T-helper 22 cell (primary cell): ENCODE data around the gene ZBTB16.
"Not testable (repeated sequence)": the region's sequence is repeated elsewhere in the genome, so short reads cannot be mapped to it uniquely, and the experiment has no call there.

Source experiments
- DNase-seq: peaks from one replicate; pipeline ENCODE4 v3.0.0-alpha.2; 2020; ENCODE audit warnings: low read depth

The ZBTB16 gene

GRCh38 chr11:114042234-114042633 is 17.3 kb upstream of the ZBTB16 start:
- no peak for DNase-seq

- no peak for DNase-seq
Observed at GRCh38 chr11:114044042-114044871, 15.3 kb upstream of the ZBTB16 start.

DNA sequence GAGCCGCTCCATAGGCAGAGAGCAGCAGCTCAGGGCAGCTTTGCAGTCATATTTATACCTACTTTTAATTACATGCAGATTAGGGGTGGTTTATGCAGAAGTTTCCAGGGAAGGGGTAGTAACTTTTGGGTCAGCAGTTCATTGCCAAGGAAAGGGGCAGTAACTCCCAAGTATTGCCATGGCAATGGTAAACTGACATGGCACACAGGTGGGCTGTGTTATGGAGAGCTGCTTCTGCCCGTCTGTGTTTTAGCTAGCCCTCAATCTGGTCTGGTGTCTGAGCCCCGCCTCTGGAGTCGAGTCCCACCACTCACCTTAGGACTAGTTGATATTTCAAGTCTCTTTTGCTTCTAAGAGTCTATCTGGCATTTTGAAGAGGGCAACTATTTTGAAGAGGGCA is 12.2 kb upstream of the ZBTB16 start:
- DNase-seq, result no peak

- no peak for DNase-seq
Observed at GRCh38 chr11:114049050-114049449, 10.5 kb upstream of the ZBTB16 start.

DNA sequence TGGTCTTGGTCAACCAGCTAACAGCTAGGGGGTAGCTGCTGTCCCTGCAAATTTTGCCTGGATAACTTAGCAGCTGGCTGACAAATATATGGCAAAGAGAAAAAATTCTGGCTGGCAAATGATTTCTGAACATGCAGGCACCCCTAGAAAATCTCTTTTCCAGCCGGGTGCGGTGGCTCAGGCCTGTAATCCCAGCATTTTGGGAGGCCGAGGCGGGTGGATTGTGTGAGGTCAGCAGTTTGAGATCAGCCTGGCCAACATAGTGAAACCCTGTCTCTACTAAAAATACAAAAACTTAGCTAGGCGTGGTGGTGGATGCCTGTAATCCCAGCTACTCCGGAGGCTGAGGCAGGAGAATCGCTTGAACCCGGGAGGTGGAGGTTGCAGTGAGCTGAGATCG is 9.7 kb upstream of the ZBTB16 start:
- DNase-seq, result not testable (repeated sequence)

DNA sequence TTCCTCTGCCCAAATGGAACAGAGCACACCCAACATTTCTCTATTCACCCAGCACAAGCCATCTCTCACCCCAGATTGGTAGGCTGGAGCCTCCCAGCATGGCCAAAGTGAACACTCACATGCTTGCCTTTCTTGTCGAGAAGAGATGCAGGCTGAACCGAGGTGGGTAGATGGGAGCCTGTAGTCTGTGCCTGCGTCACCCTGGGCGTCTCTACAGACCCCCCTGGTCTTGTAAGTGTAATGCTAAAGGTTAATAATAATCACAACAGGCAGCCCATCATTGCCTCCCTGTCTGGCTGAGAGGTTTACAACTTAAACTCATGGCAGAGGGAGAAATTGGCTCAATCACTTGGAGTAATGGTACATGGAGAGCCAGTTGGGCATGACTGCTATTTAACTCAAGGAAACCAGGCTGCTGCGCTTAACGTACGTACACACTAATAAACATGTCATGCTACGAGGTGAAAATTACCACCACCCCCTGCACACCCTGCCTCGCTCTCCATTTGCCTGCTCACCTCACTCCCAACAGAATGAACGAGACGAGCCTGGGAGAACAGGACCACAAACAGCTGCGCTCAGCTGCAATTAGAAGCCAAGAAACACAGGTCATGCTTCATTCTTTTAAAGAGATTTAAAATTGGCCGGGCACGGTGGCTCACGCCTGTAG is 9.1 kb upstream of the ZBTB16 start:
- no peak for DNase-seq

- no peak for DNase-seq
Observed at GRCh38 chr11:114051558-114051957, 8.0 kb upstream of the ZBTB16 start.

- no peak for DNase-seq
Observed at GRCh38 chr11:114052160-114052559, 7.4 kb upstream of the ZBTB16 start.

- DNase-seq, result no peak
Observed at GRCh38 chr11:114053406-114053805, 6.1 kb upstream of the ZBTB16 start.

DNA sequence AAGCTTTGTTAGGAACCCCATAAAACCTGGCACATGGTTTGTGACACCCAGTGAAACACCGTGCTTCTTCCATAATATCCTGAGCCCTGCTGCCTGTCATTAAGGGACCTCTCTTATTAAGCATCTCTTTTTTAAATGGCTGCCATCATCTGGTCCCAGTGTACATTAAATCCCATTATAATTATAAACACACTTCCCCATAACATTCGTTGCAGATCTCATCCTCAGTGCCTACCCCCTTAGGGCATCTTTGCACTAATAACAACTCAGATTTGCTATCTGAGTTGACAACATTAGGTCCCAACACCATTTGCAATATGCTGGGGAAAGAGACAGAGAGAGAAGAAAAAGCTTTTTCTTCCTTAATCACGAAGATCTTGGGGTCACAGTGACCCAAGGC is 4.7 kb upstream of the ZBTB16 start:
- no peak for DNase-seq

- DNase-seq, result no peak
Observed at GRCh38 chr11:114056409-114056808, 3.1 kb upstream of the ZBTB16 start.

- DNase-seq, result no peak
Observed at GRCh38 chr11:114057147-114057546, 2.4 kb upstream of the ZBTB16 start.

- DNase-seq, result no peak
Observed at GRCh38 chr11:114057605-114058004, 1.9 kb upstream of the ZBTB16 start.

DNA sequence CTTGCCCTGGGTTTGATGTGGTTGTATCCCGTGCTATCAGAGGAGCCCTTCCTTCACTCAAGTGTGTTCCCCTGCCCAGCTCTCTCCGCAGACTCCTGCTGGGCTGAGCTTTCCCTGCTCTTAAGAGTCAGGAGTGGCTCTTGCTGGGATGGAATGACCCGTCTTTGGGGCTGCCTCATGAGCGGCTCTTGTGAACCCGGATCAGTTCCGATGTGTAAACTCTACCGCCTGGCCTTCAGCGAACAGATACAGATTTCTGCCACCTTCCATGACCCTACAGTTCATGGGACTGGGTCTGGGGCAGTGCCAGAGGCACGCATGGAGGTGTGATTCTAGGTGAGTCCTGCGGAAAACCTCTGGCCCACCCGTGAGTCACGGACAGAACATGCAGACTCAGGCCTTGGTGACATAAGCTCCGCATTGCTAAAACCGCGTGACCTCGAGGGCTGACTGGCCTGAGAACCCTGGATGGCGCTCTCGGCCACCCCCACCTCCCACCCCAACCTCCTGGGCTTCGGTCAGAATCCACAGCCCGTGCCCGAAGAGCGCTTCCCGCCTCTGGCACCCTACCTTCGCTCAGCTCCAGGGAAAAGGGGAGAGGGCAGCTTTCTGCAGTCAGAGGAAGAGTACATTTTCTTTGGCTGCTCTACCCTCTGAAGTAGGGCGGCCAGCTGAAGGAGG is 1.3 kb upstream of the ZBTB16 start:
- DNase-seq, result no peak

GRCh38 chr11:114058871-114059277 is 637 bp upstream of the ZBTB16 start:
- no peak for DNase-seq

DNA sequence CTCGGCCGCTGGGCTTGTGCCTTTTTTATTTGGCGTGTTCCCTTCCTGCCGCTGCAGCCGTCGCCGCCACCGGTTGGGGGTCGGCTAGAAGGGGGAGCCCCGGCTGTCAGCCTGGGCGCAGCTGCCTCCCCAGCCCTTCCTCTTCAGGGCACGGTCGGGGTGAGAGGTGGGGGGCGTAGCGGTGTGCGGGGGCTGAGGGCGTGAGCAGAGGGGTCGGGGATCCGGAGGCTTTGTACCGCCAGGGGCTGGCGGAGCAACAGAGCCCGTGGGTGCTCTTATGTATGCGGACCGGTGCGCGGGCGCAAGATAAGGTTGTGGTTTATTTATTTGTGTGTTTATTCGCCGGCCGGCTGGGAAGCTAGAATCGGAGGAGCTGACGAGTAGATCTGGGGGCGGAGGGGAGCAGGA is 477 bp downstream of the ZBTB16 start:
- no peak for DNase-seq

DNA sequence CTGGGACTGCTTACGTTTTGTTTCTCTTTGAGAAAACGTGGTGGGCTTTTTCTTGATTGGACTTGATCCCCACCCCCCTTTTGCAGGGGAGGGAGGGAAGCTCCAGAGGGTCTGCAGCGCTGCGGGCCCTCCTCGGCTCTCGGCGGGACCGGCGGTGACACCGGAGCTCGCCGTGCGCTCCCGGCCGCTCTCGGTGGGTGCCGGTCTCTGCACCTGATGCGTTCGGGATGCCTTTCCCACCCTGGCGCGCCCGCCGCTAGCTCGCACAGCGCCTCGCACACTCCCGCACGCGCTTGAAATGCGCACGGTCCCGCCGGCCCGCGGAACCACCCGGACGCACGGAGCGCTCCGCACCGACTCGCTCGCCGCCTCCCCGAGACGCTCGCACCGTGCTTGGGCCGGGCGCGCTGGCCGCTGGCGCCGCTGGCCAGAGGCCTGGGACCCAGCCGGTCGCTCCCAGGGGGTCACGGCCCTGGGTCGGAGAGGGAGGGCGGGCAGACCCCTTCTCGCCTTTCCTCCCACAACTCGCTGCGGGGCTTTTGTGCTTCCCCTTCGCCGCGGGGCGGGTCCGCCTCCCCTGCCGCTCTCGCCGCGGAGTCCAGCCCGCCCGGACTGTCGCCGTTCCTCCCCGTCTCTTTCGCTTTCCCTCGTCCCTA is 1.0 kb downstream of the ZBTB16 start:
- DNase-seq, result no peak

- DNase-seq, result no peak
Observed at GRCh38 chr11:114061048-114061680, 1.7 kb downstream of the ZBTB16 start.

- no peak for DNase-seq
Observed at GRCh38 chr11:114061681-114062049, 2.2 kb downstream of the ZBTB16 start.

DNA sequence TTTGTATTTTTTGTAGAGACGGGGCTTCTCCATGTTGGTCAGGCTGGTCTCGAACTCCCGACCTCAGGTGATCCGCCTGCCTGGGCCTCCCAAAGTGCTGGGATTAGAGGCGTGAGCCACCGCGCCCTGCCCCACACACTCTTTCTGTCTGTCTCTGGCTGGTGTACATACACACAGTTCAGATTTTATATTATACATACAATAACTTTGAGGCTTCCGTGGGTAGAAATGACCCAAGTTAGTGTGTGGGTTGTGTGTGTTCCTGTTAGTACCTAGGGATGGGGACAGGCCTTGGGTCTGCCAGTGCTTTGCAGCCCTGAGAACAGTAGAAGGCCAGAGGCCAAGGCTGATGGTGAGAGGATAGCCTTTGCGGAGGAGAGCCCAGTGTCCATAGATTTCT is 2.8 kb downstream of the ZBTB16 start:
- no peak for DNase-seq

GRCh38 chr11:114063149-114063828 is 3.8 kb downstream of the ZBTB16 start:
- no peak for DNase-seq

DNA sequence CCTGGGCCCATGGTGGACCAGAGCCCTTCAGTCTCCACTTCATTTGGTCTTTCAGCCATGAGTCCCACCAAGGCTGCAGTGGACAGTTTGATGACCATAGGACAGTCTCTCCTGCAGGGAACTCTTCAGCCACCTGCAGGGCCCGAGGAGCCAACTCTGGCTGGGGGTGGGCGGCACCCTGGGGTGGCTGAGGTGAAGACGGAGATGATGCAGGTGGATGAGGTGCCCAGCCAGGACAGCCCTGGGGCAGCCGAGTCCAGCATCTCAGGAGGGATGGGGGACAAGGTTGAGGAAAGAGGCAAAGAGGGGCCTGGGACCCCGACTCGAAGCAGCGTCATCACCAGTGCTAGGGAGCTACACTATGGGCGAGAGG is 4.3 kb downstream of the ZBTB16 start:
- DNase-seq, result no peak
